Hepatocyte (in vitro differentiated cells): ENCODE measurements around the gene ARHGEF1. TPM values are rescaled to one million over a fixed set of nuclear protein-coding genes. Genes with fewer than 3 reads are reported as not detected.

ENCODE experiments used
- DNase-seq: peaks from one replicate; pipeline ENCODE4 v3.0.0-alpha.2; 2016; ENCODE audit warnings: low spot score
- H2AFZ ChIP-seq: fragments of 200-600 bp; sonication (generic); 2 replicates; pipeline ENCODE4 v1.6.0; 2016; ENCODE audit warnings: antibody characterized with exemption, mild to moderate bottlenecking
- H3K27ac ChIP-seq: fragments of 200-600 bp; sonication (generic); 2 replicates; pipeline ENCODE4 v1.5.1; 2016; ENCODE audit warnings: mild to moderate bottlenecking
- H3K27me3 ChIP-seq: fragments of 200-600 bp; sonication (generic); 2 replicates; pipeline ENCODE4 v1.6.1; 2016
- H3K36me3 ChIP-seq: fragments of 200-600 bp; sonication (generic); replicated peaks from 2 replicates; pipeline ENCODE4 v1.5.1; 2016; ENCODE audit warnings: low read depth; ENCODE audit not compliant: insufficient read depth
- H3K4me1 ChIP-seq: fragments of 200-600 bp; sonication (generic); 2 replicates; pipeline ENCODE4 v1.5.1; 2016; ENCODE audit warnings: mild to moderate bottlenecking, moderate library complexity; ENCODE audit not compliant: insufficient read depth
- H3K4me2 ChIP-seq: fragments of 200-600 bp; sonication (generic); 2 replicates; pipeline ENCODE4 v1.6.0; 2016
- H3K4me3 ChIP-seq: fragments of 200-600 bp; sonication (generic); 2 replicates; pipeline ENCODE4 v1.5.1; 2016; ENCODE audit warnings: mild to moderate bottlenecking
- H3K79me2 ChIP-seq: fragments of 200-600 bp; sonication (generic); 2 replicates; pipeline ENCODE4 v1.6.0; 2017; ENCODE audit warnings: mild to moderate bottlenecking
- H3K9me2 ChIP-seq: fragments of 200-600 bp; sonication (generic); replicated peaks from 2 replicates; pipeline ENCODE4 v1.6.0; 2017; ENCODE audit warnings: mild to moderate bottlenecking; ENCODE audit not compliant: insufficient read depth
- H3K9me3 ChIP-seq: fragments of 200-600 bp; sonication (generic); 2 replicates; pipeline ENCODE4 v1.5.1; 2016; ENCODE audit warnings: low read depth, mild to moderate bottlenecking
- H4K20me1 ChIP-seq: fragments of 200-600 bp; sonication (generic); 2 replicates; pipeline ENCODE4 v1.6.0; 2016; ENCODE audit warnings: mild to moderate bottlenecking; ENCODE audit not compliant: insufficient read depth, poor library complexity, severe bottlenecking
- CTCF ChIP-seq: fragments of 200-600 bp; sonication (generic); IDR thresholded peaks from 2 replicates; pipeline ENCODE4 v1.5.1; 2016; ENCODE audit warnings: antibody characterized with exemption, mild to moderate bottlenecking; ENCODE audit not compliant: poor library complexity
- EZH2 ChIP-seq: fragments of 200-600 bp; sonication (generic); IDR thresholded peaks from 2 replicates; pipeline ENCODE4 v1.6.1; 2016; ENCODE audit warnings: antibody characterized with exemption, mild to moderate bottlenecking, borderline replicate concordance
- EZH2phosphoT487 ChIP-seq: fragments of 200-600 bp; sonication (generic); IDR thresholded peaks from one replicate; pipeline ENCODE4 v1.6.1; 2018; ENCODE audit warnings: antibody characterized with exemption, mild to moderate bottlenecking, low read depth, moderate library complexity; ENCODE audit not compliant: unreplicated experiment, severe bottlenecking
- WGBS: methylation state at CpG from one replicate; pipeline ENCODE4 v1.1.6; 2016; ENCODE audit warnings: low lambda C conversion rate; ENCODE audit errors: missing lambda C conversion rate; 5-methylcytosine and 5-hydroxymethylcytosine counted together
- polyA plus RNA-seq: library from polyadenylated mRNA; unstranded; fragments of >200 nt; fragmentation: Nextera tagmentation; extraction: Ambion mirVana; gene quantifications from 2 replicates; pipeline ENCODE4 v1.2.1, GENCODE V29; 2016
- total RNA-seq: library from RNA; depleted of rRNA; stranded (reverse); fragments of >200 nt; gene quantifications from 2 replicates; pipeline ENCODE4 v1.2.3, GENCODE V29; 2014

ARHGEF1 gene
- total and polyA plus RNA-seq, 2 experiments from 2014 or later: 29.7 to 67.8 TPM

- no peak for DNase-seq
- no peaks in the 10 kb centered on the region for H3K9me2 ChIP-seq
- no peak overlapping the region for H3K4me2 ChIP-seq
- no peak overlapping the region for H3K4me3 ChIP-seq
- no peaks in the 10 kb centered on the region for H3K9me3 ChIP-seq
- H3K79me2 ChIP-seq: no peaks in the 10 kb centered on the region
- 88% methylated on average over 19 of the region's 19 CpGs for WGBS
- H3K27me3 ChIP-seq: peaks cover 8% of the 10 kb centered on the region
- H2AFZ ChIP-seq: no peak overlapping the region
- H3K36me3 ChIP-seq: no peaks in the 10 kb centered on the region
- no peak overlapping the region for H3K27ac ChIP-seq
- H3K4me1 ChIP-seq: no peaks in the 10 kb centered on the region
- TF ChIP-seq EZH2phosphoT487 (no peak), EZH2 (no peak), CTCF (no peak)
- H4K20me1 ChIP-seq: no peaks in the 10 kb centered on the region
Measured at GRCh38 chr19:41847351-41848105, 35.5 kb upstream of the ARHGEF1 start.

- Histone ChIP-seq H3K9me3 (no peaks in the 10 kb centered on the region), H3K4me3 (no peak overlapping the region), H3K9me2 (no peaks in the 10 kb centered on the region), H3K27me3 (peaks cover 19% of the 10 kb centered on the region), H4K20me1 (no peaks in the 10 kb centered on the region), H3K27ac (no peak overlapping the region), H3K4me2 (no peak overlapping the region), H3K79me2 (no peaks in the 10 kb centered on the region), H3K4me1 (no peaks in the 10 kb centered on the region), H2AFZ (no peak overlapping the region), H3K36me3 (no peaks in the 10 kb centered on the region)
- 70% methylated on average over 6 of the region's 6 CpGs for WGBS
- no peak for TF ChIP-seq EZH2phosphoT487
- no peak for DNase-seq
Measured at GRCh38 chr19:41848666-41849065, 34.3 kb upstream of the ARHGEF1 start.

GRCh38 chr19:41849067-41849466 lies 33.9 kb upstream of the ARHGEF1 start:
- no peak for TF ChIP-seq EZH2
- TF ChIP-seq CTCF: no peak
- no peak for TF ChIP-seq EZH2phosphoT487
- DNase-seq: no peak
- Histone ChIP-seq H3K27me3 (peaks cover 23% of the 10 kb centered on the region), H4K20me1 (no peaks in the 10 kb centered on the region), H3K36me3 (no peaks in the 10 kb centered on the region), H3K4me3 (no peak overlapping the region), H3K4me2 (no peak overlapping the region), H3K9me3 (no peaks in the 10 kb centered on the region), H2AFZ (no peak overlapping the region), H3K79me2 (no peaks in the 10 kb centered on the region), H3K9me2 (no peaks in the 10 kb centered on the region), H3K4me1 (no peaks in the 10 kb centered on the region), H3K27ac (no peak overlapping the region)
- 67% methylated on average over 2 of the region's 2 CpGs for WGBS

- no peaks in the 10 kb centered on the region for H3K36me3 ChIP-seq
- WGBS: 86% methylated on average over 5 of the region's 5 CpGs
Measured at GRCh38 chr19:41850381-41850780, 32.6 kb upstream of the ARHGEF1 start.

More at GRCh38 chr19:41850381-41850780, 32.6 kb upstream of the ARHGEF1 start:
- no peak for TF ChIP-seq CTCF
- no peak for TF ChIP-seq EZH2phosphoT487
- no peak for TF ChIP-seq EZH2
- no peaks in the 10 kb centered on the region for H3K9me2 ChIP-seq
- no peak overlapping the region for H2AFZ ChIP-seq
- no peaks in the 10 kb centered on the region for H3K79me2 ChIP-seq
- H4K20me1 ChIP-seq: no peaks in the 10 kb centered on the region
- H3K27me3 ChIP-seq: peaks cover 23% of the 10 kb centered on the region
- H3K9me3 ChIP-seq: no peaks in the 10 kb centered on the region
- H3K27ac ChIP-seq: no peak overlapping the region
- no peak overlapping the region for H3K4me2 ChIP-seq
- no peak overlapping the region for H3K4me3 ChIP-seq
- no peak for DNase-seq
- no peaks in the 10 kb centered on the region for H3K4me1 ChIP-seq
